ENCODE measurements around the gene COASY. TPM values are rescaled to one million over a fixed set of nuclear protein-coding genes. Genes with fewer than 3 reads are reported as not detected.
A peak's percentile ranks its signal among the peaks of the same experiment; 100 is the strongest.
"Not testable (repeated sequence)": the region's sequence is repeated elsewhere in the genome, so short reads cannot be mapped to it uniquely, and the experiment has no call there.

Gene COASY
- total RNA-seq, 1 donor from 2014 or later, result 3.6 TPM

- DNase-seq, result no peak
Observed at GRCh38 chr17:42553161-42553818, 8.7 kb upstream of the COASY start.

- DNase-seq, result no peak
Observed at GRCh38 chr17:42553866-42554249, 8.1 kb upstream of the COASY start.

- DNase-seq, result peak; percentile 82
Observed at GRCh38 chr17:42554250-42555121, 7.5 kb upstream of the COASY start.

GRCh38 chr17:42555122-42555622 is 6.8 kb upstream of the COASY start:
- no peak for DNase-seq

- DNase-seq, result not testable (repeated sequence)
Observed at GRCh38 chr17:42555961-42556617, 5.9 kb upstream of the COASY start.

- DNase-seq, result no peak
Observed at GRCh38 chr17:42559075-42559474, 2.9 kb upstream of the COASY start.

GRCh38 chr17:42560246-42560645 is 1.7 kb upstream of the COASY start:
- no peak for DNase-seq

GRCh38 chr17:42562388-42563142 is 617 bp downstream of the COASY start:
- DNase-seq, result no peak

- DNase-seq, result no peak
Observed at GRCh38 chr17:42563143-42563509, 1.2 kb downstream of the COASY start.

- no peak for DNase-seq
Observed at GRCh38 chr17:42563543-42563942, 1.6 kb downstream of the COASY start.

GRCh38 chr17:42563950-42564349 is 2.0 kb downstream of the COASY start:
- DNase-seq, result no peak

GRCh38 chr17:42564815-42565522 is 3.0 kb downstream of the COASY start:
- no peak for DNase-seq

- DNase-seq, result no peak
Observed at GRCh38 chr17:42565523-42566214, 3.7 kb downstream of the COASY start.

GRCh38 chr17:42566215-42566882 is 4.4 kb downstream of the COASY start:
- no peak for DNase-seq

- DNase-seq, result peak; percentile 74
Observed at GRCh38 chr17:42566883-42567573, 5.1 kb downstream of the COASY start, which contains the start of gene MLX. Gene MLX, plus strand, starts transcription at chr17:42567100. Its CDS starts 25 bp downstream, at chr17:42567125.

GRCh38 chr17:42568341-42569111 is 6.6 kb downstream of the COASY start:
- DNase-seq, result no peak

- DNase-seq, result no peak
Observed at GRCh38 chr17:42571435-42572225, 9.7 kb downstream of the COASY start.

- DNase-seq, result no peak
Observed at GRCh38 chr17:42573095-42573494, 11.1 kb downstream of the COASY start.
